DMS153 treated with DMSO at 0.1 percent for 48 hours (cell line): Measurements from ENCODE around the gene COPS9.

ENCODE experiments used
- DNase-seq: peaks from one replicate; lab custom pipeline; 2025; ENCODE audit not compliant: unreplicated experiment; lab: John Stamatoyannopoulos, UW

Gene COPS9

DNA sequence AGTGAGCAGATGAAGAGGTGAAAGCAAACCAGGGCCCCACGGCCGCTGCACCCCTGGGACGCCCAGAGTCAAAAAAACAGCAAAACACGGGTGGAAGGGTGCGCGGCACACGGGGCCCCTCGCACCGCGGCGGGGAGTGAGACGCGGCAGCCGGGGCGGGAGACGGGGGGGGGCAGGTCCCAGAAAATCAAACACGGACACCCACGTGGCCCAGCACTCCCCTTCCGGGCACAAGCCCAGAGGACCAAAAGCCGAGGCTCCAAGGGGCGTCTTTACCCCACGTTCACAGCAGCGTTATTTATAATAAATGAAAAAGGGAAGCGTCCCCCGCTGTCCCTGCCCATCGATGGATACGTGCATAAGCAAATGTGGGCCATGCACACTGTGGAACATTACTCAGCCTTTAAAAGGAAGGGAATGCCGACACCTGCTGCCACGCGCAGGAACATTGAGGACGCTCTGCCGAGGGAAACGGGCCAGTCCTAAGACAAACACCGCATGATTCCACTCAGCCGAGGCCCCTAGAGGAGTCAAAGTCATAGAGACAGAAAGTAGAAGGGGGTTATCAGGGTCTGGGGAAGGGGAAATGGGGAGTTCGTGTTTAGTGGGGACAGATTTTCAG, 677 bp upstream of the COPS9 start:
- DNase-seq: no peak

DNA sequence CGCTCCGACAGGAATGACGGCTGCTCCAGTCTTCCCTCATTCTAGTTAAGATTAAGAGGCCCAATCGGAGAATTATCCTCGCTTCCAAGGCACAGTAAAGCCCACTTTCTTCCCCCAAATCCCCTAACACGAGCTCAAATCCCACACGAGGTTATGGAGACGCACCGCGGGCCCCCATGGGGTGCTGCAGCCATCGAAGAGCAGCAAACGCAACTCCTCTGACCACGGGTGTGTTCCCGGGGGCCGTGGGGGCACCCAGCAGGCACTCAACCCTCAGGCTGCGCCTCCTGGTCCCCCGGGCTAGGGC, 446 bp downstream of the COPS9 start:
- no peak for DNase-seq

DNA sequence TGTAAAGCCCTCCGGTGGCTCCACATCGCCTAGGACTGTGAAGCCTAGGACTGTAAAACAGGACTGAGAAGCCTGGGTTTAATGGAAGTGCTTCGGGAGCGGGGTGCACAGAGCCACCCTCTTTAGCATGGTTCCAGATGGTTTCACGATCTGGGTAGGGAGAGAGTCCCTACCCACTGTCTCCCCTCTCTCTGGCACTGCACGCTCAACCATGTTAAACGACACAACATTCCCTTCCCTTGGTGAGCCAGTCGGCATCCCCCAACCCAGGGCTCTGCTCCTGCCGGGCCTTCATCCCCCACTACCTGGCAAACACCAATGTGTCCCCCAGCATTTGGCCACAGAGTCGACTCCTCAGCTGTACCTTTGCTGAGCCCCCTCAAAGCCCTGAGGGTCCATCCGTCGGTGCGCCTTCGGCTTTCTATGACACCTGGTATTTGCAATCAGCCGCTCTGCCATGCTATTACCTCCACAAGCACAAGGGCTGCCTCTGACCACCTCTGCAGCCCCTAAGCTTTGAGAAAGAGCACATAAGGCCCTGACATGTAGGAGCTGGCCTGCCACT, 1.1 kb downstream of the COPS9 start:
- no peak for DNase-seq

DNA sequence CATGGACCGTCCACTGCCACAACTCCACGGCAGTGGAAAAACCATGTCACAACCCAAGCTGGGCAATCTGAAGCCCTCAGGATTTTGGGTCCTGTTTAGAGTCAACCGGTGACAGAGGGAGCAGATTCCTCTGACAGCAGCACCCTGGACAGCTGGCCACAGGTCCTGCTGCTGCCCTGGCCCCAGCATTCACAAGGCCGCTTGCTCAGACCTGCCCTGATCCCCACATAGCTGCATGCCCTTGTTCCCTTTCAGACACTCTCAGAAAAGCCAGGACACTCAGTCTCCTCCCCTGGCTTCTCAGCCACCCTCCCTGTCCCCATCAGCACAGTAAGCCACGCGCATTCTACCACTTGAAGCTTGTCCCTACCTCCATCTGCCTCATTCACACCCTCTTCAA, 1.6 kb downstream of the COPS9 start:
- no peak for DNase-seq

DNA sequence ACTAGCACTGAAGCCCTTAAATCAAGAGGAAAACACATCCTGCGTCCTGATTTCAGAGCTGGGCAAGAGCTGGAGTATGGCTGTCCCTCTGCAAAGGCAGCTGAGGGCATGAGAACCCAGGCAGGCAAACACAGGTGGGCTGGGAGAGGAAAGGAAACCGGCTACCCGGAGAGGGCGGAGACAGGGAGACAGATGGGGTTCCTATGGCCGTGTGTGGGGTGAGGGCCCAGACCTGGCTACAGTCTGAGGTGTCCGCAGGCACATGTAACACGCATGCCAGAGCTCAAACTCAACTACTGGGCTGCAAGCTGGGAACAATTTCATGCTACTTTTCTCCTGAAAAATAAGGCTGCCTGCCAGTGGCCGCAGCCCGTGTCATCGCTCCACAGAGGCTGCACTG, 2.7 kb downstream of the COPS9 start:
- DNase-seq: no peak

DNA sequence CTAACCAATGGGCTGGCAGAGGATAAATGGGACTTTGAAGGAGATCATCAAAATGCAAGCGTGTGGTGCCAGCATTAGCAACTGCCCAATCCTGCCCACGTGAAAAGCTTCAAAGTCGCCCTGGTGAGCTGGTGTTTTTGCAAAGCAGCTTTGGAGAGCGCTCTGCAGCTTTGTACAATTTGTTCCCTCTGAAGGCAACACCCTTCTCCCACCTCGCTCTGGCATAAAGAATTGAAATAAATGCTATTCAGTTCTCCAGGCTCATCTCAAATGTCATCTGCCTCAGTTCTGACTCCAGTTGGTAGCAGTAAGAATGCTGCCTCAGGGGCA, 3.5 kb downstream of the COPS9 start:
- DNase-seq: no peak

DNA sequence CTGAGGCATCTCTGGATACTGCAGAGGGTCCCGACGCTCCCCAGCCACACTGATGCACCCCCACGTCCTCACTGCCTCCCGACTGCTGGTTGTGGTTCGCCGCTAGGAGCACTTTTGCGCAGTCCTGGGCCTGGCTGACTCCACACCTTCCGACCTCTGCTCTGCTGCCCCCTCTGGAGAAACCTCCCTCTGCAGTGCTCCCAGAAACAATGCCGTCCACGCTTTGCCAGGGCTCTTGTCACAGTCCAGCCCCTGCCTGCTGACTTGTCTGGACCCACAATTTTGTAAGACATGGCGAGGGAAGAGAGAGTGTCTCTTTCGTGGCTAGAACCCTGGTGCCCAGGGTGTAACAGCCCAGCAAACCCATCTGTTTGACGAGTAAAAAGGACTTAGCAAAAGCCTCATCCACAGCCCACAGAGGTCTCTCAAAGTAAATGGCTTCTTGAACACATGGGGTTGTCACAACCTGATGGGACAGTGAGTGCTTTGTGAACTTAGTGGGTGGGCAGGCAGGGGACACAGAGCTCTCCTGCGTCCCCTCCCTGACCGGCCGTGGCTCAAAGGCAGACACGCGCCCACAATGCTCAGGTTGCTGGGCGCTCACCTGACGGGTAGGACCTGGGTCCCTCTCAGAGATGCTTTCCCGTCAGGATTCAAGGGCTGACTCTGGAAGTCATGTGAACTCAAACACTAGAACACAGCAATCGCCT, 4.0 kb downstream of the COPS9 start:
- DNase-seq: no peak

DNA sequence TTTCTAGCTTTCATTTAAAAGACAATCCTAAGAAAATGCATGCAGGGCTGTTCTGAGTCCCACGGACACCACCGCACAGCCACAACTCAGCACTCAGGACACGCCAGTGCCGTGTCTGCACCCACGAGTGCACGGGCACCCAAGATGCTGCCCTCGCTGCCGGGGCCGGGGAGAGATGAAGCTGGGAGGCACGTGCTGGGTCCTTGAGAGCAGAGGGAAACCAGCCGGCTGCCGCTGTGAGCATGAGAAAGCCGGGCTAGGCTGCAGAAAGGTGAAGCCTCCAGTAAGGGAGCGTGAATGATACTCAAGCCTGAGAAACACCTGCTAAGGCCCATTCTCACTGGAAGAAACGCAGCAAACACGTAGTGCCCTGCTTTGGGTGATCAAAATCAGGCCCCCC, 4.8 kb downstream of the COPS9 start:
- DNase-seq: no peak

DNA sequence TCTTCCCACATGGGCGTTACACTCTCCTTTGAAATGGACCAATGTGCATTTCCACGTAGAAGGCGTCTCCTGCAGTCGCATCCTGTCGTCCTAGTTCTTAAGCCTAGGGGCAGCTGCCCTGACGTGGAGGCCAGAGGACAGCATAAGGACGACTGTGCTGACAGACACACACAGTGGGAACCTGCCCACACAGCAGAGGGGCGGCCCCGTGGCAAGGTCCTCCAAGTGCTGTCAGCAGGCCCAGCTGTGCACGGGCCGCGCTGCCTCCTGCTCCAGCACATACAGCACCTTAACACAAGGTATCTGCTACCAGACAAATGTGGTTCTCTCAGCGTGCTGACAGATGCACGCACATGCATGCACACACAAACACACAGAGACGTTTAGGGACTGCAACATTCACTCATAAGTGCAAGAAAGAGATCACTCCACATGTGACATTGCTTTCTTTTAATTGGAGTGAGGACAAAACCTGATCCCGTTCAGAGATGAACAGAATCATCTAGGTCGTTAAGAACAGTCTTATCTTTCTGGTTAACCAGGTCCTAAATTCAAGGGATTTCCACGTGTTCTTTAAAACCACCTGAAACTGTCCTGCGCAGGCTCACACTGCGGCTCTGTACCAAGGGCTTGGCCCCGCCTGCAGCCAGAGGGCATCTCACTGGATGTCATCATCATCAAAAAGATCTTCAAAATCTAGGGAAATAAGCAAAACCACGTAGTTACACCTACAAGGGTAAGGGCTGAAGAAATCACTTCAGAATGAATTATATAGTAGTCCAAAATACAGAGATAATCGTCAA, 5.5 kb downstream of the COPS9 start:
- DNase-seq: no peak

DNA sequence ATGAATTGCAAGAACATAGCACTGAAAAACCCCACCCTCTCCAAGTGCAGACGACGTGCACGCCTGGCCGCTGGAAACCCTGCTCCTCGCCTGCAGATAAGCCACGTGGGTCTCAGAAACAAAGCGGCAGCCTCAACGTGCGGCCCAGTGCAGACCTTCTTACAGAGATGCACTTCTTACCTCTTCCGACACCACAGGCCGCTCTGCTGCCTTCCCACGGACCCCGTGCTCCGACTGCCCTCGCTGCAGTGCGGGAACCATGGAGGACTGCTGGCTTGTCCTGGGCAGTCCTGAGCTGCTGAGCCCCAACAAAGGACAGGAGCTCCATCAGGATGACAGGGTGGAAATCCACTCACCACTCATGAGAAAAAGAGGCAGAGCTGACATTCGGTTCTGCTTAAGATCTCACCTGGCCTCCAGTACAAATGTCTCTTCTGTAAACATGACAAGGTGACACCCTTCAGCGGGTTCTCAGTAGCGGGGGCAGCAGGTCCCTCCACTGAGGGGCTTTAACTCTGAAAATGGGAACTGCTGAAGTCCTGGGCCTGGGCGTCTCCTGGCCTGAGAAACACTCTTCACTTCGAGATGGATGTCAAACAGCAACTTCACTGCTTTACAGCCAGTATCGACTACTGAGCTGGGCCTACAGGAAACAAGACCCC, 6.2 kb downstream of the COPS9 start:
- DNase-seq: no peak

DNA sequence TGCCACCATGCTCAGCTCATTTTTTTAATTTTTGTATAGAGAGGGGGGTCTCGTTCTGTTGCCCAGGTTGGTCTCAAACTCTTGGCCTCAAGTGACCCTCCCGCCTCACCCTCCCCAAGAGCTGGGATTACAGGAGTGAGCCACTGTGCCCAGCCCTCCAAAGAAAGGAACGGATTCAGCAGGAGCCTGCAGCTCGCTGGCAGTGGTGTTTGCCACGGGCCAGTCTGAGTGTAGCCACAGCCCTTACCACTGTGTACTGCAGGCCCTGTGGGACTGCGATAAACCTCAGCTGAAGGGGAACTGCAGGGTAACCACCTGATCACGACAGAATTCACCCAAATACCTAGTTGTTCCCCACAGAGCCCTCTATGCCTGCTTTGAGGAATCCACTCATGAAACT, 6.8 kb downstream of the COPS9 start:
- DNase-seq: no peak

DNA sequence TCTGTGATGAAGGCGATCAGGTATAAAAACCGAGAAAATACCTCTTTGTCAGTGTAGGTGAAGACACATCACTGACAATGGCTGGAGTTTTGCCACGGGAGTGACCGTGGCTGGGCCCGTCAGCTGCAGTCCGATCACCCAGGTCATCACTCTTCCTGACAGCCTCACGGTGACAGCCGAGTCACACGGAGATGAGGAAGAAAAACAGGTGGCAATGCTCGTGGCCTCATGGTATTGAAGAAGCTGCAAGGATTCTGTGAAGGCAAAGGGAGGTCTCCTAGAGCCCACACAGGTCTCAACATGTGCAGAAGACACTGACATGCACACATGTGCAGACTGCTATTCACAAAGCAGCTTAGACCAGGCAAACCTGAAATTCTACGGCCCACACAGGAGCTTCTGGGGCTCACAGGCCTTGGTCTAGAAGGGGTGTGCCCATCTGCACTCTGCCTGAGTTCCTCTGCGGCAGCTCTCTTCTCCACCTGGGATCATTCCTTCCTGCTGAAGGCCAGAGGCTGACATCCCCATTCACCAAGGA, 7.4 kb downstream of the COPS9 start:
- DNase-seq: no peak

DNA sequence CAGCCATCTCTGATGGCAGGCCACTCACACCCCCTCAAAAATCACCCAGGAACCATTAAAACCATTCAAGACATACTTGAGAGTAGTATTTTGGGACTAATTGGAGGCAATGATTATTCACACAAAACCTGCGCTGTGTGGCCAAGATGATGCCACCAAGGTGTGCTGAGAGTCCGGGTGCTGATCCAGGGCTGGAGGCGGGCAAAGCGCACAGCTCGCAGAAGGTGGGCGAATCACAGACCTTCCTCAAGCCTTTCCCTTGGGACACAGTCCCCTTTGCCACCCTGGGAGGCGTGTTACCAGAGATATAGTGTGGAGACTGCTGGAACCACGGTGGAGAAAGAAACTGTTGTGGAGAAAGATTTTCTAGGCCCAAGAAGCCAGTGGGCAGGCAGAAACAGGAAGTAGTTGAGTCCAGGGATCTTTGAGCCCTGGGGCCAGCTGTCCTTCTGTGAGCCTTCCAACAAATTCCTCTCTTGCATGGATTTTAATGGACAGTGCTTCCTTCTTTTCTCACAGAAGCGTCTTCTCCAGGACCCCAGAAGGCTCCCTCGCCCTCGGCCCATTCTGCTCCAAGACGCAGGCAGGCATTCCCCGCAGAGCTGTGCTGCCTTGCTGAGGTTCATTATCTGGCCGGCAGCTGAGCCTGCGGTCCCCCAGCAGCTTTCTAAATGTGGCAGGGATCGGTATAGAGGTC, 8.0 kb downstream of the COPS9 start:
- no peak for DNase-seq

DNA sequence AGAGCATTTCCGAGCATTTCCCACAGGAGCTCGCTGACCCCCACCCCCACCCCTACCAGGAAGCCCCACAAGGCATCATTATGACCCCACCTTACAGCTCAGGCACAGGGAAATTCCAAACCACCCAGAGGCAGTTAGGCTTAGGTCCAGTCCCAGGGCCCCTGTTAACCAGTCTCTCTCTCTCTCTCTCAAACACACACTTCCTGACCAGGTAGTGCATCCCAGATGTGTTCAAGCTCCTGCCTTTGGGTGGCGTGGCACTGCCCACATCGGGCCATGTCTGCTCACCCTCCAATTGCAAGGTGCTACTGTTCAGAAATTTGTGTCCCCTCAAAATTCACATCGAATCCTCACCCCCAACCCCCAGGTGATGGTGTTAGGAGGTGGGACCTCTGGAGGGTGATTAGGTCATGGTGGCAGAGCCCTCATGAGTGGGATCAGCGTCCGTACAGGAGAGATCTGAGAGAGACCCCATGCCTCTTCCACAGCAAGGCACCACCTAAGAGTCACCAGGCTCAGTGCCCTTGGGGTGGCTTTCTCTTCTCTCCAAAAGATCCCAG, 8.8 kb downstream of the COPS9 start:
- no peak for DNase-seq

DNA sequence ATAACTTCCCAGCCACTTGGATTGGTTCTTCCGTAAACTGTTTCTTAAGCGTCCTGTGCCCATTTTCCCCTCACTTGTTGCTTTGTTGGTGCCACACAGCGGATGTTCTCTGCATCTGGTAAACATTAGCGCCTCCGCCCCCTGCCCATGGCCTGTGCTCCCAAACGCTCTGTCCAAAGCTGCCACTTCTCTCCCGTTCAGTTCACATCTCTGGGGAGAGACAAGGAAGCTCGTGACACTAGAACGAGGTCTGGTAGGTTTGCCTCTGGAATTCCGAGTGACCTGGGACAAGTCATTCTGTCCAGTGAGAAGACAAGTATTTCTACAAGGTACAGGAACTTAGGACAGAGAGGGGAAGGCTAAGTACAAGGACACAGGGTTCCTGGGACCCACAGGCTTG, 9.4 kb downstream of the COPS9 start:
- no peak for DNase-seq

DNA sequence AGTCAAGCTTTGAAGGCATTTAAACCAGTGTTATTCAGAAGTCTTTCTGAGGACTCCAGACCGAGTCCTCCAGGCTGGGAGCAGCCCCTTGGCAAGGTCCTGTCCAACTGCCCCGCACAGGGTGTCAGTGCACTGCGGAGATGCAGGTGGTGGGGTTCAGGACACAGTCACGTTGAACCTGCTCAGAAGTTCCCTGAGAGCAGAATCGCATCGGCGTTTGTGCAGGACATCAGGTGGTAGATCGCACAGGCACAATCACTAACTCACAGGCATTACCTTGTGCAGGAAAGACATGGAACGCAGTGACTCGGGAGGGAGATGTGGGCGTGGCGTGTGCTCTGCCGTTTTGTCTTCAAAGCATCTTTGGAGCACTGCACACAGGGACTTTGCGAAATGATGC, 10.4 kb downstream of the COPS9 start:
- DNase-seq: no peak

DNA sequence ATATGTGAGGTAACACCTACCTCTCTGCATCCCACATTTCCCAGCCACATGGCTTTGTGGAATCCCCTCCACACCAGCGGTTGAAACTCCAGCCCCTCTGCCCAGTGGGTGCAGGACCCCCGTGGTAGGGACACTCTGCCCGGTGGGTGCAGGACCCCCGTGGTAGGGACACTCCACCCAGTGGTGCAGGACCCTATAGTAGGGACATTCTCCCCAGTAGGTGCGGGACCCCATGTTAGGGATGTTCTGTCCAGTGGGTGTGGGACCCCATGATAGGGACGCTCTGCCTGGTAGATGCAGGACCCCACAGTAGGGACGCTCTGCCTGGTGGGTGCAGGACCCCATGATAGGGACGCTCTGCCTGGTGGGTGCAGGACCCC, 11.5 kb downstream of the COPS9 start:
- DNase-seq: no peak

DNA sequence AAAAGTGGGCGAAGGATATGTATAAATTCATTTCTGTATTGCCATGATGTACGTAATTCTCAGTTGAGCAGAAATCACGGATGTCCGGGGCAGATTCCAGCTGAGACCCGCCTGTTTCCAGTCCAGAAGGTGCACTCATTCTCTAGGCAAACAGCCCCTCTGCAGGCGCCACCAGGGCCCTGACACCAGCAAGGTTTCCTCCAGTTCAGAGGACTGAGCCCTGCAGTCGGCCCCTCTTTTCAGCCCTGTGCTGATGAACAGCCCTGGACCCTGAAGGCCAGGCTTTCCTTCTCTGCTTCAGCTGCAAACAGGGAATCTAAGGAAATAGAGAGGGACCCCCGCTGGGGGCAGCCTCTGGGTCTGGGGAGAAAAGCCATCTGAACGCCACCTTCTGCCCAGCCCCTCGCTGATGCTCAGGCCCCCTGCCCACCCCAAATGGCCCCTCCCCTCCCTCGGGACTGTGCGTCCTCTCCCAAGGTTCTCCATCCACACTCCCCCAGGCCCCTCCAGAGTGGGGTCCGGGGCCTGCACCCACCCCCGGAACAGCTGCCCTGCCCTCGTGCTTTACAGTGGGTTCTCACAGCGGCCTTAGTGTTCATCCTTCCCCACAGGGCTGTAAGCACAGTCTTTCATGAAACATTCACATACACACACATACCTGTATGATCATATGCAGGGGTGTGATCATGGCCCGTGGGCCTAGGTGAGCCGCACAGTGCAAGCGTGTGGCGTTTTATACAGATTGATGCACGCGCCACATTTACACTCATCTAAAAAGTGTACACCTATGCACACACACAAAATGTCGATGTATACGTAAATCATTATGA, 12.1 kb downstream of the COPS9 start:
- no peak for DNase-seq

DNA sequence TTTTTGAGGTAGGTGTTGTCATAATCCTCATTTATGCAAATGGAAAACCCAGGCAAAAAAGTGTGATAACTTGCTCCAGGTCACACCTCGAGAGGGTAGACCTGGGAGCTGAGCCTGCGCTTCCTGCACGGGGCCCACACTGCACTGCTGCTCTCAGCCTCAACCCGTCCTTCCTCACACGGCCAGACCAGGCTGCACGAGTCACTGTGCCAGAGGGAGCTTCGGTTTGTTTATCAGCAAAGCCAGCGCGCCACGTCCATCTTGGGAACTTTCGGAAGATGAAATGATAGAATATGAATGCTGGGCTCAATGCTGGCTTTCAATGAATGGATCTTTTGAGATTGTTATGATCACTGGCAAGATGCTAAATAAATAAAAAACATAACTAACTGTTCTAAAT, 14.4 kb downstream of the COPS9 start:
- no peak for DNase-seq

DNA sequence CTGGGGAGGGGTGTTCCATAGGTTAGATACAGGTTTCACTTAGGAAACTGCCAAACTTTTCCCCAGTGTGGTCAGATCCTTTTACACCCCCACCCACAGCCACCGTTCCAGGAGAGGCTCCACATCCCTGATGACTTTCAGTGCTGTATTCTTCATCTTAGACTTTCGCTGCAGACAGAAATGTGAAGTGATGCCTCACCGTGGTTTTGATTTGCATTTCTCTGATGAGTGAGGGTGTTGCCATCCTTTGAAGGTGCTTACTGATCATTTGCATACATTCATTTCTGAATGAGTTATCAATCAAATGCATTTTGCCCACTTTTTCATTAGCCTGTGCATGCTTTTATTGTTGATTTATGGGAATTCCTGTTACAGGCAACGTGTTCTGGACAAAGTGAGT, 14.9 kb downstream of the COPS9 start:
- DNase-seq: no peak
